ENCODE measurements around the gene RSPRY1.

The RSPRY1 gene

DNA sequence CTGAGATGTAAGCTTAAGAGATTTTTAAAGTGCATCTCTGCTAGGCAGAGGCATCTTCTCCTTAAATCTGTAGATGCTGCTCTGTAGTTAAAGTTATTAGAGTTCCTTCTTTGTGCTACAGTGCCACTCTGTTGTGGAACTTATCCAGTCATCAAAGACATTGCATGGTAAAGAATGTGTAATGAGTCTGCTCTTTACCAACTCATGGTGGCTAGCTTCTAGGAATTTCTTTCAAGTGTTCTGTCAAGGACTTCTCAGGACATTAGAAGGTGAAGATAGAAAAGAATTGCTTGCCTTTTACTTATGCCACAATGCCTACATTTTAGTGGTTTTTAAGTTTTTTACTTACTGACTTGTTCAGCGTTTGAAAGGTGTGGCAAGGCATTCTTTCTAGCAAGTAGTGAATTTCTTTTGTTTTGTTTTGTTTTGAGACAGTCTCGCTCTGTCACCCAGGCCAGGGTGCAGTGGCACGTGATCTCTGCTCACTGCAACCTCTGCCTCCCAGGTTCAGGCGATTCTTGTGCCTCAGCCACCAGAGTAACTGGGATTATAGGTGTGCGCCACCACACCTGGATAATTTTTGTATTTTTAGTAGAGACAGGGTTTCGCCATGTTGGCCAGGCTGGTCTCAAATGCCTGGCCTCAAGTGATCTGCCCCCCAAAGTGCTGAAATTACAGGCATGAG is 38.7 kb downstream of the RSPRY1 start:
- no peak for DNase-seq (ENCODE audit: low read depth)

DNA sequence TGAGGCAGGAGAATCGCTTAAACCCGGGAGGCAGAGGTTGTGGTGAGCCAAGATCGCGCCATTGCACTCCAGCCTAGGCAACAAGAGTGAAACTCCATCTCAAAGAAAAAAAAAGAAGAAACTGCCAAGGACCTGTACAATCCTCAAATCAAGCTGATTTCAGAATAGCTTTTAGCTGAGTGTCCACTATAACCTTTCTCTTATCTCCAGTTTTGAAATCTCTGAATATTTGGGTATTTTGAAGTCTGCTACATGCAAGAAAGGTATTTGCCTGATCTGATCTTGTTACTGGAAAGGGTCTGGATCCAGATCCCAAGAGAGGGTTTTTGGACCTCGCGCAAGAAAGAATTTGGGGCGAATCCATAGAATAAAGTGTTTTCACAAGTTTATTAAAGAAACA is 39.8 kb downstream of the RSPRY1 start:
- DNase-seq (ENCODE audit: low read depth): no peak

DNA sequence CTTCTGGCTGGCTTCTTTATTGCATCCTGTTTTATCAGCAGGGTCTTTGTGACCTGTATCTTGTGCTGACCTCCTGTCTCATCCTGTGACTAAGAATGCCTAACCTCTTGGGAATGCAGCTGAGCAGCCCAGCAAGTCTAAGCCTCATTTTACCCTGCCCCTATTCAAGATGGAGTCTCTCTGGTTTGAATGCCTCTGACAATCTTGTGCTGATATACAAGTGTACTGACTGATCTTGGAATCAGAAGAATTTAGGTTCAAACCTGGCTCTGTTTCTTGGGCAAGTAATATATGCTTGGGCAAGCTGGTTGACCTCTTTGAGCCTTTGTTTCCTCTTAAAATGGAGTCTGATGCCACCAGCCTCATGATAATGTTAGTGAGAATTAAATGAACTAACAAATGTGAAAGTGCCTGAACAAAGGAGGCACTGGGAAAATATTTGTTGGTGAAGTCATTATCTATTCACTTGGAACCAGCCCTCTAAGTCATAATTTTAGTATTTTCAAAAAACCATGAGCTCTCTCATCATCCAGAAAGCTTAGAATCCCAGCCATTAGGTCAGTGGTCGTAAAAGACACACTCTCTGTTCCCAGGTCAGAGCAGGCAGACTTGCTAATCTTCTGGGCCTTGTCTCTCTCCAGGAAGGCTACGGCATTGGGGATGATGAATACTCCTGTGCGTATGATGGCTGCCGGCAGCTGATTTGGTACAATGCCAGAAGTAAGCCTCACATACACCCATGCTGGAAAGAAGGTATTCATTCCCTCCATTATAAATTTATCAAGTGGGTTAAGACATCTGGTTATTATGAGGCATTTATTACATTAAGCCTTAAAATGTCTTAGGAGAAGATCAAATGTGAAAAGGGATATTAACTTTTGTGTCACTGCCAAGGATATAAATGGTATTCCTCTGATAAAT is 40.8 kb downstream of the RSPRY1 start:
- DNase-seq (ENCODE audit: low read depth): no peak

DNA sequence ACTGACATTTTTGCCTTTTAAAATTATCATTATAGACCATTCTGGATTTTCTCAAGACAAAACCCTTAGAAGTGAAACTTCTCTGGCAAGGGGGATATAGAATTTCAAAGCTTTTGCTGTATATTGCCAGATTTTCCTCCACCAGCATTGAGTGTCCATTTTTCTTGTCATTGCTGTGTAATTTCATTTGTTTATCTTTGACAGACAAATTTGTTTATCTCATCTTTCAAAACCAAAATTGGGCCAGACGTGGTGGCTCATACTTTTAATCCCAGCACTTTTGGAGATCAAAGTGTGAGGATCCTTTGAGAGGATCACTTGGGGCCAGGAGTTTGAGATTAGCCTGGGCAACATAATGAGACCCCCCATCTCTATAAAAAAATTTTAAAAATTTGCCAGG is 43.0 kb downstream of the RSPRY1 start:
- DNase-seq (ENCODE audit: low read depth): no peak

DNA sequence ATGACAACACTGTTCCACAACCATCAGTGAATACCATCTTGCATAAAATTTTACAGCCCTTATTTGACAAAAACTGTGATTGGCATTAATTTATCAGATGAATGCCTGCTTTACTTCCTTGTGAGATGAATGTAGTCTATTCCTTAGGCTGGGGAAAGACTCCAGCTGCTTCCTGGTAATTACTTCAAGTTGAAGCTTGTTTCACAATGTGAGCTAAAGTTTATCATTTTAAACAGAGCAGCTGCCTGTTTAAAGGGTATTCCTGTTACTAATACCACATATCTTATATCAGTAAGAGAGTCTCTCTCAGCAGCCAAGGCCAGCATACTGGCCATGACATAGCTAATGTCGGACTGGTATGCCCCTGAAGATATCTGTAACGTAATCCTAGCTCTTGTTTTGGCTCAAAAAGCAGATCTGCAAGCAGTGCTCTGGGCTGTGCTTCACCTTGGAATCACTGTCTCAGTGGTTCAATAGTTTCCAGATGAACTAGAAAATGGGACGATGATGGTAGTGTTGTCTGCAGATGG is 45.8 kb downstream of the RSPRY1 start:
- DNase-seq (ENCODE audit: low read depth): no peak

DNA sequence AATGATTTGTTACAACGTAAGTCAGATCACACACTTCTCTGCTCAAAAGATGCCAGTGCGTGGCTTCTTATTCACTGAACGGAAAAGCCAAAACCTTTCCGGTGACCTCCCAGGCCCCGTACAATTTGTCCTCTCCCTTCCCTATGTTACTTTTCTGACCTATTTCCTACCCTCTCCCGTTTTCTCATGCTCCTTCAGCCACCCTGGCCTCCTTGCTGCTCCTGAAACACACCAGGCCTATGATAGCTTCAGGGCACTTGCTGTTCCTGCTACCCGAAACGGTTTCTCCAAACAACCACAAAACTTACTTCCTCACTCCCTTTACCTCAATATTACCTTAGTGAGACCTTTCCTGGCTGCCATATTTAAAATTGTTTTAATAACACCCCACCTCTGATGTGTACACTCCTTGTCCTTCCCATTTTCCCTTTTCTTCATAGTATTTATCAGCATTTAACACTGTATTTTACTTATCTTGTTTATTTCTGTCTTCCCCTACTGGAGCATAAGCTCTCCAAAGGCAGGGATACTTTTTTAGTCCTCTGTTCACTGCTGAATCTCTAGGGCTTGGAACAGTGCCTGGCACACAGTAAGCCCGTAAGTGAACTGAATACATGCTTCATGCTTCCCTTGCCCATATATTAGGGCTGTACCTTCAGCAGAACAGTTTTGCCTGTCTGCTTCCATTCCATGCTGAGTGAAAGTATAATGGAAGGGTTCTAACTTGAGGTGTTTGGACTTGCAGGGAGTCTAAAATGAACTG is 48.0 kb downstream of the RSPRY1 start:
- DNase-seq (ENCODE audit: low read depth): no peak

DNA sequence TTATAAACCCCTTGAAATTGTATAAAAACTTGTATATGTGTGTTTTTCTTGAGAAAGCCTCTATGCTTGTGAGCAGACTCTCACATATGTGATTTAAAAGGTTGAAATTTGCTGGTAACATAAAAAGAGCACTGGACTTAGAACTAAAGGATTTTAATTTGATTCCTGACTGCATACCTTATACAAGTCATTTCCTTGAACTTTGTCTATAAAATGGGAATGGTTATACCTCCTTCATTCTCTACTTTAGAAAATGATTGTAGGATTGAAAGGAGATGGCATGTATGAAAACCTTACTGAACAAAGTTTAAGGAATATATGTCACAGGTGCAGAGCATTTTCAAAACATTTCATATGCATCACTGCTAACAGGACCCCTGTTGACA is 48.6 kb downstream of the RSPRY1 start:
- DNase-seq (ENCODE audit: low read depth): no peak

DNA sequence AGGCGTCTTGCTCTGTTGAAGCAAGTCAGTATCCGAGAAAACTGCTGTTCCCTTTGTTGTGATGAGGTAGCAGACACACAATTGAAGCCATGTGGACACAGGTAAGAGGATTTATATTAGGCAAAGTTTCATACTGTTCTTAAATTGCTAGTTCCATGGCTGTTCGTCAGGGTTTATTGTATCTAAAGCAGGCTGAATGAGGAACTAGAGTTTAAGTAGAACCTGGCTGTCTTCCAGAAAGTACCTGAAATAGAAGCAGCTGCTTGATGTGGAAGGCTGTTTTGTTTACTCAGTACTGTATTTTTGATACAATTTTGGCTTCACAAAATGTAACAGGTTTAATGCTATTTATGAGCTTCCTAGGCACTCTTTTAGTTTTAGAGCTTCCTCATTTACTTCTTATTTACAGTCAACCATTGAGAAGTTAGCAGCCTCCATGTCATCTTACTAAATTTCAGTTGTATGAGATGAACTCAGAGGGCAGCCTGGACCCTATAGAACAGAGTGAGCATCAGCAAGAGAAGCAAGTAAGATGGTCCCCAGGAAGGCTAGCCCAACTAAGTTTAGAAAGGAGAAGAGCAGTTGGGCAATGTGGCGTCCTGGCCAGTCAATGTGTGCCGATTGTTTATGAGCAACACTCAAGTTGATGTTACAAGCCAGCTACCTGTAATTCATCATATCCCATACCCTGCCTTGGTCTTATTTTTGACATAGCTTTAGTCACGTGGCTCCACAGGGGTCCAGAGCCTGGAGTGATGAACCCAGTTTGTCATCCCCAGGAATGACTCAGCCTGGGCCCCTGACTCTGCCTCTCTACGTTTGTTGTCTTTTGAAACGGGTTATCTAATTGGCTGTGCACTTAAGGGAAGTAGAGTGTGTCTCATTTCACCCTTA is 49.2 kb downstream of the RSPRY1 start:
- peak; percentile 40 for DNase-seq (ENCODE audit: low read depth)

DNA sequence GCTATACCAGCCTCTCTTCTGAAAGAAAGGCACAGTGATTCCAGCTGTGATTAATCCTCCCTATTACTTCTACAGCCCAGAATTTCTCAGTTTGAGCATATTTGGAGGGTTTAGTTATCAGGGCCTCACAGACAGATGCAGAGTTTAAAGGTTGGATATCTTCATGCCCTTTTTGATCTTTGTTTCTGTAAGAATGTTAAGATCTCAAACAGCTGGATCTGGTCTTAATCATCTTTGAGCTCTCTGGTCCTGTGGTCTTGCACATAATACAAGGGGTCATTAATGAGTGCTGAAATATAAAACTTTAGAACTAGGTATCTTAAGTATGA is 49.9 kb downstream of the RSPRY1 start:
- no peak for DNase-seq (ENCODE audit: low read depth)

DNA sequence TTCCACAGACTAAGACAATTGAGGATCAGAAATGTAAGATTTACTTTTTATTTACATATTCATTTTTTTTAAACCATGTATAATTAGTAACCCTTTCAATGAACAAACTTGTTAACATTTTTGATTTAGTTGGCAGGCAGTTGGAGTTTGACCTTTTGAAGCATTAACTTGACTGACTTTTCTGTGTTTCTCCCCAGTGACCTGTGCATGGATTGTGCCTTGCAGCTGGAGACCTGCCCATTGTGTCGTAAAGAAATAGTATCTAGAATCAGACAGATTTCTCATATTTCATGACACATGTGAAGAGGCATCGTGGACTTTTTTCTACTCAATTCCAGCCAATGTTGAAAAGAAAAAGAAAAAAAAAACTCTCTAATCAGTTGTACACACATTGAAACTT is 52.6 kb downstream of the RSPRY1 start:
- DNase-seq (ENCODE audit: low read depth): no peak

DNA sequence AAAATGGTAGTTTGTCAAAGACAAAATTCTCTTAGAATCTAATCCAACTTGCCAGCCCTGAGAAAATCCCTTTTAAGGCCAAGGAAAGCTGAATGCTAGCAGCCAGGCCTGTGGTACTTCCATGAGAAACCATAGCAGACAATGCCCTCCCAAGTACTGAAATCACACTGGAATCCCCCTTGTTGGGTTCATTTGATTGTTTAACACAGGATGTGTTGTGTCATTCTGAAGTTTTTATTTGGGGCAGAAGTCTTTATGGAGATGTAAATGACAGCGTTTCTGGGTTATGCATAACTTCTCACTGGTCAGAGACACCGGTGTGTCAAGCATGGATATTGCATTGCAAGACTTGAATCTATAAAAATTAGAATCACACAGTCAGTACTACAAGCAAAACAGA is 53.0 kb downstream of the RSPRY1 start:
- DNase-seq (ENCODE audit: low read depth): no peak

DNA sequence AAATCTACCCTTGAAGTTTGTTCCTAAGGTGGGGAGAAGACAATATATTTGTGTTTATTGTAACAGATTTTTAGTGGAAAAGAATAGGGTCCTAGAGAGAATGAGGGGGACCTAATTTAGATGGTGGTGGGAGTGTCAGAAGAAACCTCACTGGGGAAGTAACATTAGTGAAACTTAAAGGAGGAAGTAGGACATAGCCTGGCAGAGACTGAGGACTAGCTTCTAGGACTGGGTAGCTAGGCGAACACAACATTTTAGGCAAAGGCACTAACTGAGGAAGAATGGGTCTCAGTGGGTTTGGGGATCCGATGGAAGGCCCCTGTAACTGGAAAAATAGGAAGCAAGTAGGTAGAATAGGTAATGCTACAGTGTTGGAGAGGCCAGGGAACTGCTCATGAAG is 54.7 kb downstream of the RSPRY1 start:
- no peak for DNase-seq (ENCODE audit: low read depth)

DNA sequence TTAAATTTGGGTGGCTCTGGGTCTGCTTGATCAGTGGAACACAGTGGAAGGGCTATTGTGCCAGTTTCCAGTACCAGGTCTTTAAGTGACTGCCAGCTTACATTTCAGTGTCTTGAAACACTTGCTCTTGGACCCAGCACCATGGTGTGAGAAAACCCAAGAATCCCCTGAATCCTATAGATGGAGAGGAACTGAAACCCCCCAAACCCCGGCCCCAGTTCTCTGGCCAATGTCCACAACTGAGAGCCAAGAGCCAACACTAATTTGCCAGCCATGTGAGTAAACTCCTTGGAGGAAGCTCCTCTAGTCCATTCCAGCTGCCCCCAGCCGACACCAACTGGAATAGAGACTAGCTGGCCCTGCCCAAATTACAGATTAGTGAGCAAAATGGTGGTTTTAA is 56.5 kb downstream of the RSPRY1 start:
- DNase-seq (ENCODE audit: low read depth): no peak

DNA sequence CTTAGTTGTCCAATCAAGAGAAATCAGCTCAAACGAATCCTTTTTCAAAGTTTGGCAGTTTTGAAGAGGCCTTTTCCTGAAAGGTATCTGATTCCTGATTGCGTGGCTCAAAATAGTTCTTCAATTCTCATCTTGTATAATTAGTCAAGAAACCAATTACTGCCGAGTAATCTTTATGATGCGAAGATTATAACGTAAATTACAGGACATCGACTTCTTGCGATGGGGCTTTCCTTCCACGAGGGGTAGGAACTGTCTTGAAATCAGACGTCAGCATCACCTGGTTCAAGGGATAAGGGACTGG is 58.3 kb downstream of the RSPRY1 start:
- no peak for DNase-seq (ENCODE audit: low read depth)

DNA sequence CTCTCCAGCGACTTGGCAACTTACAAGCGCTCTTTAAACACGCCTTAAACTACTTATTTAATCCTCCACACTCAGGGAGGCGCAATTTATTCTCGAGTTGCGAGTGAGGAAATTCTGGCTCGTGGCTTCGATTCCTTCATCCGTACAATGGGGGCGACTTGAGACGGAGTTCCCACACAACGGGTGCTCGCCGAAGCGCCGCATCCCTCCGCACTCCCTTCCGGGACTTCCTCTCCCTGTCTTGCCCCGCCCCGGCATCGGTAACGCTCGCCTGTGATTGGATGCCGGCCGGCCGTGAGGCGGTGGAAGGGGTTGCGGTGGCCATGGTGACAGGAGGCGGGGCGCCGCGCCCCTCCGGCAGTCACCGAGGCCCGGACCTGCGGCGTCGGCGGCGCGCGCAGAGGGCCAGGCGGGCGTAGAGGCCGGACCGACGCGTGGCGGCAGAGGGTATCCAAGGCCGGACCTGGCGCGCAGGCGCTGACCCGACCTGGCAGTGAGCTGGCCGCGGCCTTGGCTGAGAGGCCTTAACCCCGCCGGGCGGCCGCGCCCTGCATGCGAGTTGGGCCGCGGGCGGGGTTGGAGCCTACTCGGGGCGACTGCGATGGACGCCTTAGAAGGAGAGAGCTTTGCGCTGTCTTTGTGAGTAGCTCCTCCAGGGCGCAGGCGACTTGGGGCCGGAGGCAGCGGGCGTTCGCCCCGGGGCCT is 58.8 kb downstream of the RSPRY1 start, which contains the start of gene ARL2BP:
TSS of gene ARL2BP (plus strand) at position 493 of the 705 bp plus-strand sequence. CDS start at position 602, 109 bp downstream.
- peak; percentile 88 for DNase-seq (ENCODE audit: low read depth)

DNA sequence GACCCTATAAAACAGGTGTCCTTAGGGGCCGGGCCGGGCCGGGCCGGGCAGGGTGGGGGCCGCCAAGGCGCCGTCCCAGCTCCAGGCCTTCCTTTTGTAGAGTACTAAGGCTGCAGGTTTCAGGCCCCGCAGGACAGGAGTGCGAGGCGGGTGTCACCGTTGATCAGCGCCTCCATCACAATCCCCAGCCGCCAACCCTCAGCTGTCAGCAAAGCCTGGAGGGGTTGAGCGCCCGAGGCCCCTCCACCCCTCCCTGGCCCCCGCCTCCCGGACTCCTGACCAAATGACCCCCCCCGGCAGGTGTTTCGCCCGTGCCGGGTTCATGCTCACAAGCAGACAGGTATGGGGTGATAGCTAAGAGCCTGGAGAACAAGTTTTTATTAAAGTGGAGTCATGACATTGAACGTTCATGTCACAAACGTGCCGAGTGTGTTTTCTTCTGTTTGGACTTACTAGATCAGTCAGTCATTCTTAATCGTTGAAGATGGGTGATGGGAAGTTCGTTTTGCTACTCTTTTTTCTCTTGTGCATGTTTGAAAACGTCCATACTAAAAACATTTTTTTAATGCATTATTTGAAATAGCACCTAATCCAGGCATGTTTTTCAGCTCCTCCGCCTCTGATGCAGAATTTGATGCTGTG is 59.5 kb downstream of the RSPRY1 start:
- DNase-seq (ENCODE audit: low read depth): no peak

DNA sequence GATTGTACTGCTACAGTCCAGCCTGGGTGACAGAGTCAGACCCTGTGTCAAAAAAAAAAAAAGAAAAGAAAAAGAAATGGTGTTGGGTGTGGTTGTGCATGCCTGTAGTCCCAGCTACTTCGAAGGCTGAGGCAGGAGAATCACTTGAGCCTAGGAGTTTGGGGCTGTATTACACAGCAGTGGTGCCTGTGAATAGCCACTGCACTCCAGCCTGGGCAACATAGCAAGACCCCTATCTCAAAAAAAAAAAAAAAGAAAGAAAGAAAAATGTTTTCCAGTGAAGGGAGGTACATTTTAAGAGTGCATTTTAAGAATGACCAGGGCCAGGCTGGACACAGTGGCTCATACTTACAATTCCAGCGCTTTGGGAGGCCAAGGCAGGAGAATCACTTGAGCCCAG is 65.2 kb downstream of the RSPRY1 start:
- DNase-seq (ENCODE audit: low read depth): no peak

DNA sequence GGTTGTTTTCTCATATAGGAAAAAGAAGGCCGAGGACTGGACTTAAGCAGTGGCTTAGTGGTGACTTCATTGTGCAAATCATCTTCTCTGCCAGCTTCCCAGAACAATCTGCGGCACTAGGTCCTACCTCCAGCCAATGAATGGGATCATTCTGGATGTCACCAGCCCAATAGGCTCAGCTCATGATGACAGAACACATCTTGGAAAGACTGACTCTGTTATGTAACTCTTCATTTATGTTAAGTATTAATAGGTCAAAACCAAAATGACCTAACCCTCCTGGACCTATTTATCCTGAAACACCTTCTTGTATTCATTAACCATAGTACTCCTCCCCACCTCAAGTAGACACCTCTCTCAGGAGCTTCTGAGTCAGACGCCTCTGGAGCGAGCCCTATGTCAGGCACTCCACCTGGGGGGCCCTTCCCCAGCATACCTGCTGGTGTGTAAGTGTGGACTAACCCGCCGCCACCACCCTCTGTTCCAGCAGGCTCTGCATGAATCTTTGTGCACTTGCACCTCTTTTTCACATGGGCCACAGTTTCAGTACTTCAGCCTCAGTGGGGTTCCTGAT is 66.1 kb downstream of the RSPRY1 start:
- DNase-seq (ENCODE audit: low read depth): no peak

DNA sequence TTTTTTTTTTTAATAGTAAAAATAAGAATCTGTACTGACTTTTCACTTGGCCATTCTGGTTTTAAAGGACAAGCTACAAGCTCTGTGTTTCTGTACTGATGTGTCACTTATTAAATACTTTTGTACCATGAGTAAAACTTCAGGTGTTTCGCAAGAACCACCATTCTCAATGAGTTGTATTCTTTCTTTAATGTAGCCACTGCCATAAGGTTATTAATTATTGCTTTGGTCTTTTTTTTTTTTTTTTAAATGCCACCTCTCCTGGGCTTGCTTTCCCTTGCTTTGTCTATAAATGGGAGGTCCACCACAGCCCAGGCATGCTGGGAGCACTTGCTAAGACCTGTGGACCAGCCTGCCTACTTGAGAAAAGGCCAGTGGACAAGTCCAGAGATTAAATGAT is 67.3 kb downstream of the RSPRY1 start:
- no peak for DNase-seq (ENCODE audit: low read depth)
